Transverse colon (tissue), 4 donors: Measurements from ENCODE around the gene CENATAC. TPM values are rescaled to one million over a fixed set of nuclear protein-coding genes. Genes with fewer than 3 reads are reported as not detected.

Experiments
- DNase-seq: peaks from one replicate; pipeline ENCODE4 v3.0.0-alpha.2; 2019
- H3K27ac ChIP-seq, 4 donors: fragments of 200-600 bp; sonication (generic); 2 replicates each; pipeline ENCODE4 v1.5.1; 2016 to 2018; ENCODE audit warnings: inconsistent platforms in 4 of 4
- H3K27me3 ChIP-seq: fragments of 200-600 bp; sonication (generic); 2 replicates; pipeline ENCODE4 v1.5.1; 2017; ENCODE audit warnings: inconsistent platforms
- H3K36me3 ChIP-seq, 4 donors: fragments of 200-600 bp; sonication (generic); 2 replicates each; pipeline ENCODE4 v1.5.1; 2017 to 2019; ENCODE audit warnings: inconsistent platforms in 4 of 4
- H3K4me1 ChIP-seq, 4 donors: fragments of 200-600 bp; sonication (generic); 2 replicates each; pipeline ENCODE4 v1.5.1; 2017 to 2020; ENCODE audit warnings: inconsistent platforms in 4 of 4
- H3K4me3 ChIP-seq, 4 donors: fragments of 200-600 bp; sonication (generic); 1 replicate in 1 of 4; 2 replicates in 3 of 4; pipeline versions ENCODE4 v1.5.1 to v1.6.1; 2017 to 2019; ENCODE audit warnings: inconsistent platforms in 4 of 4
- H3K9me3 ChIP-seq, 2 donors: fragments of 200-600 bp; sonication (generic); 2 replicates each; pipeline ENCODE4 v1.5.1; 2017 to 2019; ENCODE audit warnings: inconsistent platforms in 2 of 2
- CTCF ChIP-seq, 5 experiments: fragments of 200-600 bp in 3 of 5; fragments of 450-650 bp in 2 of 5; sonication (generic) in 3 of 5; IDR thresholded peaks; 1 replicate in 2 of 5; 2 replicates in 3 of 5; pipeline ENCODE4 v1.5.1; 2016 to 2017; ENCODE audit warnings: antibody characterized with exemption in 5 of 5, inconsistent platforms in 3 of 5, mild to moderate bottlenecking in 2 of 5, moderate library complexity in 1 of 5
- EP300 ChIP-seq: sonication (generic); formaldehyde crosslinking; IDR thresholded peaks from one replicate; pipeline ENCODE4 v1.6.1; 2017; ENCODE audit warnings: antibody characterized with exemption, low read depth
- POLR2A ChIP-seq: fragments of 450-650 bp; IDR thresholded peaks from one replicate; pipeline ENCODE4 v1.6.1; 2016; ENCODE audit warnings: antibody characterized with exemption, mild to moderate bottlenecking, moderate library complexity
- POLR2AphosphoS5 ChIP-seq, 3 donors: sonication (generic); formaldehyde crosslinking; IDR thresholded peaks; one replicate each; pipeline ENCODE4 v1.6.1; 2016; ENCODE audit warnings: antibody characterized with exemption in 3 of 3
- WGBS, 2 donors: methylation state at CpG; one replicate each; pipeline ENCODE4 v1.1.5; 2018; ENCODE audit warnings: low coverage in 1 of 2; 5-methylcytosine and 5-hydroxymethylcytosine counted together
- in situ Hi-C, 4 donors: fragments of 200-750 bp; cut with MboI; loops; one replicate each; pipeline versions ENCODE4 v1.15.0 to v1.15.1; 2017; ENCODE audit warnings: low sequenced_read_pairs in 3 of 4, low pct_ligation_motif_present in 1 of 4, low pct_unique_long_range_greater_than_20kb in 1 of 4
- intact Hi-C: fragments of 100-400 bp; cut with DNase I; formaldehyde crosslinking; loops from one replicate; pipeline ENCODE4 v1.15.1; 2023; ENCODE audit warnings: low total_unique reads
- total RNA-seq, 4 donors: library from RNA; depleted of rRNA; stranded (reverse); fragments of >200 nt; gene quantifications; one replicate each; pipeline ENCODE4 v1.1.0, GENCODE V29; 2016

CENATAC gene
- total RNA-seq, 4 donors from 2014 or later, result 46.1 to 94.3 (median 82.2) TPM

- TF ChIP-seq POLR2A (no peak), CTCF (IDR thresholded peaks at IDR 0.05) (peak in 2 of 5 experiments; percentile 1 to 6), EP300 (no peak)
- DNase-seq, result no peak
- H3K36me3 ChIP-seq, result no peaks in the 10 kb centered on the region
- intact Hi-C loops (loop anchor here (1.0 to 2.0 kb wide), 2 partner anchors 50 to 268 kb away; no protein-coding TSS in a partner anchor), in situ Hi-C loops (loop anchor here (5.0 to 25.0 kb wide), 4 partner anchors 52 to 272 kb away; partner anchors contain the start of gene TREH (in 1 of the 4))
- H3K4me3 ChIP-seq, result no peak overlapping the region
- peaks cover 8% of the 10 kb centered on the region for H3K27me3 ChIP-seq
- no peak overlapping the region for H3K27ac ChIP-seq
- H3K4me1 ChIP-seq, result peaks cover 0 to 3% (median 0%) of the 10 kb centered on the region in 4 donors
- H3K9me3 ChIP-seq, result no peaks in the 10 kb centered on the region
- WGBS, 2 donors, result 55% methylated on average over 13 of the region's 14 CpGs; no CpG with 5 or more reads in 1 of the 2 donors
Measured at GRCh38 chr11:118956847-118957469, 41.0 kb upstream of the CENATAC start.

GRCh38 chr11:118957549-118957948 lies 40.4 kb upstream of the CENATAC start:
- no peak overlapping the region for H3K27ac ChIP-seq
- intact Hi-C loops (loop anchor here (2.0 kb wide), 1 partner anchor 269 kb away; no protein-coding TSS in a partner anchor), in situ Hi-C loops (loop anchor here (5.0 to 25.0 kb wide), 4 partner anchors 53 to 273 kb away; partner anchors contain the start of gene TREH (in 1 of the 4))
- H3K4me1 ChIP-seq, result peaks cover 0 to 3% (median 0%) of the 10 kb centered on the region in 4 donors
- peaks cover 8% of the 10 kb centered on the region for H3K27me3 ChIP-seq
- DNase-seq, result no peak
- no peaks in the 10 kb centered on the region for H3K36me3 ChIP-seq
- TF ChIP-seq POLR2A (no peak), POLR2AphosphoS5 (IDR thresholded peaks at IDR 0.05) (no peak), EP300 (no peak), CTCF (IDR thresholded peaks at IDR 0.05) (no peak)
- no peaks in the 10 kb centered on the region for H3K9me3 ChIP-seq
- WGBS, 2 donors, result 82 to 83% methylated on average over 2 to 11 of the region's 11 CpGs
- no peak overlapping the region for H3K4me3 ChIP-seq

GRCh38 chr11:118957968-118958367 lies 40.0 kb upstream of the CENATAC start:
- in situ Hi-C loops, result loop anchor here (5.0 to 25.0 kb wide), 4 partner anchors 53 to 273 kb away; partner anchors contain the start of gene TREH (in 1 of the 4)
- Histone ChIP-seq H3K4me3 (no peak overlapping the region), H3K27ac (no peak overlapping the region), H3K27me3 (peaks cover 6% of the 10 kb centered on the region), H3K9me3 (no peaks in the 10 kb centered on the region), H3K4me1 (peaks cover 0 to 3% (median 0%) of the 10 kb centered on the region in 4 donors), H3K36me3 (no peaks in the 10 kb centered on the region)
- DNase-seq, result no peak
- no peak for TF ChIP-seq CTCF (IDR thresholded peaks at IDR 0.05)
- no peak for TF ChIP-seq POLR2A
- TF ChIP-seq POLR2AphosphoS5 (IDR thresholded peaks at IDR 0.05), result no peak
- no peak for TF ChIP-seq EP300
- WGBS, 2 donors, result 86 to 94% methylated on average over 1 to 8 of the region's 8 CpGs
- intact Hi-C loops, result loop anchor here (2.0 kb wide), 1 partner anchor 269 kb away; no protein-coding TSS in a partner anchor

GRCh38 chr11:118958577-118958976 lies 39.4 kb upstream of the CENATAC start:
- intact Hi-C loops, result no loop called here
- H3K27ac ChIP-seq, result no peak overlapping the region
- TF ChIP-seq POLR2A, result no peak
- no peak for DNase-seq
- H3K36me3 ChIP-seq, result no peaks in the 10 kb centered on the region
- peaks cover under 1% of the 10 kb centered on the region for H3K27me3 ChIP-seq
- no peak overlapping the region for H3K4me3 ChIP-seq
- H3K9me3 ChIP-seq, result no peaks in the 10 kb centered on the region
- in situ Hi-C loops, result loop anchor here (5.0 to 25.0 kb wide), 4 partner anchors 54 to 274 kb away; partner anchors contain the start of gene TREH (in 1 of the 4)
- H3K4me1 ChIP-seq, result peaks cover 0 to 3% (median 0%) of the 10 kb centered on the region in 4 donors
- WGBS, 2 donors, result 85% methylated on average over 2 of the region's 2 CpGs; no CpG with 5 or more reads in 1 of the 2 donors
